Measurements from ENCODE around the gene ECSIT.
"Not testable (repeated sequence)": the region's sequence is repeated elsewhere in the genome, so short reads cannot be mapped to it uniquely, and the experiment has no call there.

Gene ECSIT

GRCh38 chr19:11478167-11479089, 50.5 kb downstream of the ECSIT start:
- no peak for DNase-seq (ENCODE audit: low spot score)

GRCh38 chr19:11475861-11476260, 53.1 kb downstream of the ECSIT start:
- no peak for DNase-seq (ENCODE audit: low spot score)

- not testable (repeated sequence) for DNase-seq (ENCODE audit: low spot score)
Observed at GRCh38 chr19:11475343-11475742, 53.6 kb downstream of the ECSIT start.

GRCh38 chr19:11473725-11474124, 55.2 kb downstream of the ECSIT start:
- no peak for DNase-seq (ENCODE audit: low spot score)

GRCh38 chr19:11468266-11468845, 60.6 kb downstream of the ECSIT start:
- not testable (repeated sequence) for DNase-seq (ENCODE audit: low spot score)

- DNase-seq (ENCODE audit: low spot score) = no peak
Observed at GRCh38 chr19:11465600-11465999, 63.3 kb downstream of the ECSIT start.

- no peak for DNase-seq (ENCODE audit: low spot score)
Observed at GRCh38 chr19:11464333-11465265, 64.3 kb downstream of the ECSIT start.

GRCh38 chr19:11463391-11463790, 65.5 kb downstream of the ECSIT start:
- DNase-seq (ENCODE audit: low spot score) = no peak

- no peak for DNase-seq (ENCODE audit: low spot score)
Observed at GRCh38 chr19:11461453-11461852, 67.5 kb downstream of the ECSIT start.

GRCh38 chr19:11460207-11460606, 68.7 kb downstream of the ECSIT start:
- DNase-seq (ENCODE audit: low spot score) = no peak

- not testable (repeated sequence) for DNase-seq (ENCODE audit: low spot score)
Observed at GRCh38 chr19:11458912-11459311, 70.0 kb downstream of the ECSIT start.

- DNase-seq (ENCODE audit: low spot score) = no peak
Observed at GRCh38 chr19:11458236-11458900, 70.6 kb downstream of the ECSIT start.

- DNase-seq (ENCODE audit: low spot score) = no peak
Observed at GRCh38 chr19:11457831-11458230, 71.1 kb downstream of the ECSIT start.

GRCh38 chr19:11457115-11457514, 71.8 kb downstream of the ECSIT start:
- DNase-seq (ENCODE audit: low spot score) = no peak

GRCh38 chr19:11456659-11457058, 72.3 kb downstream of the ECSIT start:
- no peak for DNase-seq (ENCODE audit: low spot score)

All from germinal center (tissue), 1 donor.